ENCODE measurements around the gene HPSE2.
"Not testable (repeated sequence)": the region's sequence is repeated elsewhere in the genome, so short reads cannot be mapped to it uniquely, and the experiment has no call there.

The HPSE2 gene

GRCh38 chr10:98608411-98608810 is 627.2 kb downstream of the HPSE2 start:
- DNase-seq, result no peak

GRCh38 chr10:98602224-98602623 is 633.4 kb downstream of the HPSE2 start:
- DNase-seq, result no peak

DNA sequence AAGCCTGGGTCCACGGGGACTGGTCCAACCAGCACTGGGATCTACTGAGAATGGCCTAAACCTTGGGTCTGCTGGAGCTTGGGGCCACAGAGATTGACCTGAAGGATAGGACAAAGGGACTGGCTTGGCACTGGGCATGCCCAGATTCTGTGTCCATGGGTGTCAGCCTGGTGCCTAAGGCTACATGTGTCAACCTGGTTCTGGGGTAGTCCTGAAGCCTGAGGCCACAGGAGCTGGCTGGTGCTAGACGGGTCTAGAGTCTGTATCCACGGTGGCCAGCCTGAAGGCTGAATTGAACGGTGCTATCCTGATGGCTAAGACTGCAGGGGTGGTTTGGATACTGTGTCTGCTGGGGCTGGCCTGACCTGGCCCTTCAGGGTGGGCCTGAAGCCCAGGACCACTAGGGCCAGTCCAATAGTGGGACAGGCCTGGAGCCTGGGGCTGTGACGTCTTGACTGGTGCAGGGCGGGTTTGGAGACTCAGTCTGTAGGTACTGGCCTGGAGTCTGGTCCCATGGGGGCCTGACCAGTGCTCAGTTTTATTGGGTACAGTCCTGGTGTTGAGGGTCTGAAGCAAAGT is 636.5 kb downstream of the HPSE2 start:
- no peak for DNase-seq

- DNase-seq, result no peak
These were observed 639.2 kb downstream of the HPSE2 start for GRCh38 chr10:98596404-98596803.

DNA sequence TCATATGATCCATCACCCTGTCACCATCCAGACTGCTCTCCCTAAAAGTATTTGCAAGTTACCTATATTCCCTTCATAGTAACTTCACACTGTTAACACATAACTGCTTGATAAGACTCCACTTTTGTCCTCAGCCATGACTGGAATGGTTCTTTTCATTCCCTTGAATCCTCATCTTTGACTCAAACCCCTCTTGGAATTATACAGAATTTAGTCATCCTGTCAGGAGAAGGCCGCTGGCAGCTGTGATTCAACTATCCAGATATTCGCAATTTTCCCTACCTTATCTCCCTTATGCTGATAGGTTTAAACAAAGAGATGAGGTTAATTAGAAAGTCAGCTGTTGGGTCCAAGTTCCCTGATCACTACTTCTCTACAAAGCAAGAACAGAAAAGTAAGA is 646.0 kb downstream of the HPSE2 start:
- DNase-seq, result no peak

DNA sequence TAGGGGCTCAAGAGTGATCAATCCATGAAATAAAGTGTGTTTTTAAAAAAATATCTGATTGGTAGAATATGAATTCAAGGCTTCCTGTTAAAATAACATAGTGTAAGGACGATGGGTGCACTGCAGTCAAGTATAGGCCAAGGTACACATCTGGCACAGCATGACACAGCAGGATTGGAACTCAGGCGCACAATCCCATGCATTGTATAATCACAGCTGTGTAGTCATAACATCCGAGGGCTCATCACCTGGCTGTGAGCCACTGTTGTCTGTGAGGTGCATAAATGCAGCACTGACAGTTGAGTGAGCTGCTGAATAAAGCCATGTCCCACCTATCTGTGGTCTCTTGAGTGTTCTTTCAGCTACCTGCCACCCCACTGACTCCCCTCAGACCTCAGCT is 646.6 kb downstream of the HPSE2 start:
- no peak for DNase-seq

DNA sequence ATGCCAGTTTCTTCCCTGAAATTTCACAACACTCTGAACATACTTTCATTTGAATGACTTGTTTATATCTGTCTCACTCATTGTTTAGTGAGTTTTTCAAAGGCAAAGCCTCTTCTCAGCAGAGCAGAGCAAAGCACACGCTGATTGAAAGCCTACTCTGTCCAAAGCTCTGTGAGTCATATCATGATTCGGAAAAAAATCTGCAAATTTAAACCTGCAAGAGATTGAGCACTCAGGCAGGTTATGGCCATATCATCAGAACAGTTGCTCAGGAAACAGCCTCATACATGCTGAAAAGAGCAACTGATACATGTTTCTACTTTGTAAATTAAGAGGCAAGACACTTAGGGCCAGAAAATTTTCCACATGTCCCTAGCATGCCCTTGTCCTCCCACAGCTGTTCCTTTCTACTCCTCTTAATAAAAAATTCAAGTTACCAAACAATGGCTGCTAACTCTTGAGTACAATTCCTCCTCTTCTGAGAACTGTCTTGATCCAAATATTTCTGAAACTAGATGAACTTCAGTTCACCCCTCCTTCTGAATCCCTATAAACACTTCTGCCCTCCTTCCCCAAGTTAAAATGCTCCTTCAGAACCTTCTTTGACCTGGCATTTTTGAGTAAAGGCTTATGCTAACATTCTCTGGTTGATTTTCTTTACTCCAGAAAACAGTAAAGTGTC is 648.4 kb downstream of the HPSE2 start:
- no peak for DNase-seq

DNA sequence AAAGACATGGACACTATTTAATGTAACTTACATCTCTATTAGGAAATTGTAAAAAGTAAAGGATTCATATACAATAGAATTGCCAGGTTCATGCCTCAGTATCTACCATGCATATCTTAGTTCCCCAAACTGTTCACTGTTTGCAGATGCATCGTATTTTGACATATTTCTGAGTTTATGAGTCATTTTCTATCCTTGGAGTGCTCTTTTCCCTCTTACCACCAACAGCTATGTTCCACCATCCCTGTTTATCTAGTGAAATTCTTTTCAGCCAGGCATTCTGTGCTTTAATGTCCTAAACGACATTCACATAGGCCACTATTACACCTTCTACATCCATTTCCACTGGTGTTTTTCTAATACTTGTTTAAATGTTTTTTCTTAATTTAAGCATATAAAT is 649.6 kb downstream of the HPSE2 start:
- DNase-seq, result no peak

- no peak for DNase-seq
These were observed 653.3 kb downstream of the HPSE2 start for GRCh38 chr10:98582363-98582762.

DNA sequence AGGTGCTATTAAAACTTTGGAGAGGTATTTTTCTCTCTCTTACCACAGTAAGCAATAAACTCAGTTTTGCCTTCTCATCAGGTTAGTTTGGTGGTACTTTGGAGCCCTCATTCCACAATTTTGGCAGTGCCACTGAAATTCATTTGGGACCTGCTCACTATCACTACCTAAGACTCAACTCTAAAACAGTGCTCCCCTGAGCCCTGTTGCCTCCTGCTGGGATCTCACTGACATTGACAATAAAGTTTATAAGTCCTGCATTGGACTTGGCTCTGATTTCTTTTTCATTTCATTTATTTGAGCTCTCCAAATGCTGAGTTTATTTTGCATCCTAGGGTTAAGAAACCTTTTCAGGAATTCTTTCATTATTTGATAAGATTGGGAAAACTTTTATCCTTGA is 658.1 kb downstream of the HPSE2 start:
- no peak for DNase-seq

- DNase-seq, result no peak
These were observed 658.5 kb downstream of the HPSE2 start for GRCh38 chr10:98577168-98577567.

DNA sequence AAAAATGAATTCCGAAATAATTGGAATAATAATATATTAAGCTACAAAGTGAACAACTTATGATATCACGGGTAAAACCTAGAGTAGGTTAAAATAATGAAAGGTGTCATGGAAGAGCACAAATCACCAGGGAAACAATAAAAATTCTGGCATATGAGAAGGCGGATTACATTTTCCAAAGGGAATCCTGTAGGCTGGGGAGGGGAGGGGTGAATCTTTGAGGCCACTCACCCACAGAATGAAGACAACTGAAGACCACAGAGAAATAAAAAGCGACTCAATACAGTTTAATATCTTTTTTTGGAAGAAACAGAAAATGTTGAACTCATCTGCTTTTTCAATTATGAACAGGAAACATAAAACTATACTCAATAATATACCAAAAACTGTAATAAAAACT is 659.6 kb downstream of the HPSE2 start:
- no peak for DNase-seq

DNA sequence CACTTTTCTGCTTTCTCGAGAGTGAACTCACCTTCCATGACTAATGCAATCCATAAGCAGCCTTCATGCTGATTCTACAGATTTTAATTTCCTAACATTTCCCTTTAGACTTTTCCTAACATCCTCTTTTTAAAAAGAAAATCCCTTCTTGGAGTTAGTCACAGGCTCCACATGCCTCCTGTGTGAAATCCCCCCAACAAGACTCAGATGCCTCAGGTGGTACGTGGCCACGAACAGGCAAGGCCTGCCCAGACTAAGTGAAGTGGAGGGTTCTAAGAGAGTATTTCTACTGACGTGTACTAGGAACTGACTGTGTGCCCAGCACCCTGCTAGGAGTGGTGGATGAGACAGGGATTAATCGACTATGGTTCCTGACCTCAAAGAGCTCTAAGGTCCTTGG is 663.1 kb downstream of the HPSE2 start:
- no peak for DNase-seq

GRCh38 chr10:98570834-98571233 is 664.8 kb downstream of the HPSE2 start:
- DNase-seq, result no peak

DNA sequence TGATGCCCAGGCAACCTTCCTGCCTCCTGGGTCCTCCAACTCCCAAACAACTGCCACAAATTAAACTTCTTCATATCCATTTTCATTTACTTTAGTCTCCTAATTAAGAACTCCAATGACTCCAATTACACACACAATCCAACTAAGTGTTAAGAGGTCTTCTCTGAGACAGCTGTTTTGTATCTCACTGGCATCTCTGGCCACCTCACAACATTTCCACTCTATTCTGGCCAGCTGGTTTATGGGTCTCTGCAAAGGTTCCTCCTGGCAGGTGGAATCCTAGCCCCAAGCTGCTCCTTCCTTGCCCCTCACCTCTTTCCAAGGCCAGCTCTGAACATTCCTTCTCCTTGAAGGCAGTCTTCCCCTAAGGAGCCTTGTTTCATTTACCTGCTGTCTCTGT is 665.8 kb downstream of the HPSE2 start:
- DNase-seq, result no peak

GRCh38 chr10:98568551-98568950 is 667.1 kb downstream of the HPSE2 start:
- DNase-seq, result no peak

DNA sequence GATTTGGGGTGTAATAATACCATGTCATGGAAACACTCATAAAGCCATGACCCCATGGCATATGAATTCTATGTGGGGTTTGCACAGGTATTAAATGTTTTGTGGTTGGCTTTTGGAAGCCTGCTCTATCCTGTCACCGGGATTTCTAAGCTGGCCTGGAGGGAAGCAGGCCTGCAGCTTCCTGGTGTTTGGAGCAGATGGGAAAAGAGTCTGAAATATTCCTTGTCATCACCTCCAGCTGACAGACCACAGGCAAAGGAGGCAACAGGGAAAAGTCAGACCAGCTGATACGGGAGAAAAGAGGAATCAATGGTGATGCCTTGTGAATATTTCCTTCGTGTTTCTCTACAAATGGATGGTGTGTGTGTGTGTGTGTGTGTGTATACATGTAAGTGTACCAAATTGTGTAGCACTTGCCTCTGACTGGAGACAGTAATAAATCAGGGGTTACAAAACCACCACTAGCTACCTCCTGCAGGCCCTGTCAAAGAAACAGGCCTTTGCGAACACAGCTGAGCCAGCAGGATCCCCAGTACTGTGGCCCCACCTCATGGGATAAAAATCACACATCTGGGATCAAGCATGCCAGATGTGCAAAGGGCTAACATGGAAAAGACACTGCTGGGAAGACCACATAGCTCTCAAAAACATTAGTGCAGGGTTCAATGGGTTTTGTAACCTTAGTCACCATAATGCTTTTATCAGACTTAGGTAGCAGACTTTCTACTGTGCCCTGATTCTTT is 668.1 kb downstream of the HPSE2 start:
- no peak for DNase-seq

DNA sequence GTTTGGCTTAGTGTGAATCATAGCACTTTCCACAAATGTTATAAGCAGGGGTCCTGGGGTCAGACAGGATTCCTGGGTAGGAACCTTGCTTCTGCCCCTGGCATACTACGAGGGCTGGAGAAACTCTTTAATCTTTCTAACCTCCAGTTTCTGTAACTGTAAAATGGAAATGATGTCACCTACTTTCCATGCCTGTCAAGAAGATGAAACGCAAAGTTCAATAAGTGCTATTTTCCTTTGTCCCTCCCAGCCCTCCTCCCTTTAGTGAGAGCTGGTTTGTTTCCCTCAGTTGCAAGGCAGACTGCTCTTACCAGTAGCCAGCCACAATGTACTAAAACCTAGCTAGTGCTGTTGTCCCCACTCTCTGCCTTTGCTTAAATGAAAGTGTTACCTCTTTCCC is 671.8 kb downstream of the HPSE2 start:
- no peak for DNase-seq

DNA sequence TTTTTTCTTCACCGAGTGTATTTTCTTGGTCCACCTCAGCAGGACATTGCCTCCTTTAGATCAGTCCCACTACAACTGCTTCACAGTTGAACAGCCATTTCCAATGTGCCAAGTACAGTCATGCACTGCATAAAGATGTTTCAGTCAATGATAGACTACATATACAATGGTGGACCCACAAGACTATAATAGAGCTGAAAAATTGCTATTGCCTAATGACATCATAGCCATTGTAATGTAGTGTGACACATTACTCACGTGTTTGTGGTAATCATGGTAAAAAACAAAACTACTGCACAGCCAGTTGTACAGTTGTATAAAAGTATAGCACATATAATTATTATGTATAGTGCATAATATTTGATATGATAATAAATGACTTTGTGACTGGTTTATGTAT is 675.1 kb downstream of the HPSE2 start:
- DNase-seq, result no peak

DNA sequence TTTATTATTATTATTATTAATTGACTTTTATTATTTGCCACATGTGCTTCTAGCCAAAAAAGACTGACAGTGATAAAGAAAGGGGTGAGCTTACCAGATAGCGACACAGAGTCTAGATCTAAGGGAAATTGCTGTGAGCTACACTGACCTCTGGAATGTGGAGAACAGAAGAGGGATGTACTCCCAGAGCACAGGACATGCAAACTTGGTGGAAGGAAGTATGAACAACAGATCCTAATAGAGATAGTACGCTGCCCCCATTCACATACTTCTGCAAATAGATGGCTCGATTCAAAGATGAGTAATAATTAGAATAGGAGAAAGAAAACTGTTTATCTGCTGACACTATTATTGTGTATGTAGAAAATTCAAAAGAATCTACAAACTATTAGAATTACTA is 679.6 kb downstream of the HPSE2 start:
- no peak for DNase-seq

GRCh38 chr10:98555021-98555619 is 680.5 kb downstream of the HPSE2 start:
- peak; percentile 87 for DNase-seq

DNA sequence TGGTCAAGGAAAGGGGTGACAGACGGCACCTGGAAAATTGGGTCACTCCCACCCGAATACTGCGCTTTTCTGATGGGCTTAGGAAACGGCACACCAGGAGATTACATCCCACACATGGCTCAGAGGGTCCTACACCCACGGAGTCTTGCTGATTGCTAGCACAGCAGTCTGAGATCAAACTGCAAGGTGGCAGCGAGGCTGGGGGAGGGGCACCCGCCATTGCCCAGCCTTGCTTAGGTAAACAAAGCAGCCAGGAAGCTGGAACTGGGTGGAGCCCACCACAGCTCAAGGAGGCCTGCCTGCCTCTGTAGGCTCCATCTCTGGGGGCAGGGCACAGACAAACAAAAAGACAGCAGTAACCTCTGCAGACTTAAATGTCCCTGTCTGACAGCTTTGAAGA is 694.1 kb downstream of the HPSE2 start:
- not testable (repeated sequence) for DNase-seq

- no peak for DNase-seq
These were observed 696.1 kb downstream of the HPSE2 start for GRCh38 chr10:98539578-98539977.

GRCh38 chr10:98538472-98538871 is 697.2 kb downstream of the HPSE2 start:
- no peak for DNase-seq
